Measurements from ENCODE around the gene CSTPP1. TPM values are rescaled to one million over a fixed set of nuclear protein-coding genes. Genes with fewer than 3 reads are reported as not detected.
A peak's percentile ranks its signal among the peaks of the same experiment; 100 is the strongest.

The CSTPP1 gene
- total and polyA plus RNA-seq, 4 donors, result 46.6 to 104 (median 72.3) TPM

- Histone ChIP-seq H3K27ac (ENCODE audit: low read depth, low read length) (no peak overlapping the region), H3K4me1 (ENCODE audit: control insufficient read depth, insufficient read depth, low read length) (peaks cover 23% of the 10 kb centered on the region), H3K36me3 (ENCODE audit: control insufficient read depth, insufficient read depth, low read length) (peaks cover 86% of the 10 kb centered on the region), H3K4me3 (ENCODE audit: low read depth, low read length) (no peak overlapping the region), H3K27me3 (ENCODE audit: control insufficient read depth, insufficient read depth, low read length) (no peaks in the 10 kb centered on the region), H3K9me3 (ENCODE audit: control insufficient read depth, insufficient read depth, low read length) (no peaks in the 10 kb centered on the region)
- no peak for DNase-seq (ENCODE audit: low read depth in 4 of 6, low spot score in 6 of 6)
- WGBS (ENCODE audit: insufficient coverage), result 63% methylated on average over 2 of the region's 9 CpGs
These were observed 225.3 kb downstream of the CSTPP1 start for GRCh38 chr11:47161890-47162289.

- 65% methylated on average over 5 of the region's 5 CpGs for WGBS (ENCODE audit: insufficient coverage)
- H3K4me3 ChIP-seq (ENCODE audit: low read depth, low read length), result no peak overlapping the region
- peaks cover 23% of the 10 kb centered on the region for H3K4me1 ChIP-seq (ENCODE audit: control insufficient read depth, insufficient read depth, low read length)
- H3K9me3 ChIP-seq (ENCODE audit: control insufficient read depth, insufficient read depth, low read length), result no peaks in the 10 kb centered on the region
- no peak overlapping the region for H3K27ac ChIP-seq (ENCODE audit: low read depth, low read length)
- no peak for DNase-seq (ENCODE audit: low read depth in 4 of 6, low spot score in 6 of 6)
- no peaks in the 10 kb centered on the region for H3K27me3 ChIP-seq (ENCODE audit: control insufficient read depth, insufficient read depth, low read length)
- H3K36me3 ChIP-seq (ENCODE audit: control insufficient read depth, insufficient read depth, low read length), result peaks cover 85% of the 10 kb centered on the region
These were observed 225.9 kb downstream of the CSTPP1 start for GRCh38 chr11:47162426-47162825.

- Histone ChIP-seq H3K27me3 (ENCODE audit: control insufficient read depth, insufficient read depth, low read length) (no peaks in the 10 kb centered on the region), H3K36me3 (ENCODE audit: control insufficient read depth, insufficient read depth, low read length) (peaks cover 82% of the 10 kb centered on the region), H3K4me1 (ENCODE audit: control insufficient read depth, insufficient read depth, low read length) (peaks cover 23% of the 10 kb centered on the region), H3K27ac (ENCODE audit: low read depth, low read length) (no peak overlapping the region), H3K9me3 (ENCODE audit: control insufficient read depth, insufficient read depth, low read length) (no peaks in the 10 kb centered on the region), H3K4me3 (ENCODE audit: low read depth, low read length) (no peak overlapping the region)
- peak in 2 of 6 donors; percentile 70 to 72 for DNase-seq (ENCODE audit: low read depth in 4 of 6, low spot score in 6 of 6)
- 41% methylated on average over 3 of the region's 3 CpGs for WGBS (ENCODE audit: insufficient coverage)
These were observed 226.6 kb downstream of the CSTPP1 start for GRCh38 chr11:47163193-47163592.

- no peaks in the 10 kb centered on the region for H3K27me3 ChIP-seq (ENCODE audit: control insufficient read depth, insufficient read depth, low read length)
- no peak overlapping the region for H3K27ac ChIP-seq (ENCODE audit: low read depth, low read length)
- H3K4me1 ChIP-seq (ENCODE audit: control insufficient read depth, insufficient read depth, low read length), result peaks cover 23% of the 10 kb centered on the region
- 81% methylated on average over 15 of the region's 15 CpGs for WGBS (ENCODE audit: insufficient coverage)
- no peak overlapping the region for H3K4me3 ChIP-seq (ENCODE audit: low read depth, low read length)
- DNase-seq (ENCODE audit: low read depth in 4 of 6, low spot score in 6 of 6), result no peak
- peaks cover 84% of the 10 kb centered on the region for H3K36me3 ChIP-seq (ENCODE audit: control insufficient read depth, insufficient read depth, low read length)
- no peaks in the 10 kb centered on the region for H3K9me3 ChIP-seq (ENCODE audit: control insufficient read depth, insufficient read depth, low read length)
These were observed 227.3 kb downstream of the CSTPP1 start for GRCh38 chr11:47163898-47164297.

GRCh38 chr11:47164321-47164720 lies 227.8 kb downstream of the CSTPP1 start:
- H3K4me1 ChIP-seq (ENCODE audit: control insufficient read depth, insufficient read depth, low read length), result peaks cover 23% of the 10 kb centered on the region
- no peak for DNase-seq (ENCODE audit: low read depth in 4 of 6, low spot score in 6 of 6)
- WGBS (ENCODE audit: insufficient coverage), result 56% methylated on average over 3 of the region's 4 CpGs
- H3K9me3 ChIP-seq (ENCODE audit: control insufficient read depth, insufficient read depth, low read length), result no peaks in the 10 kb centered on the region
- H3K4me3 ChIP-seq (ENCODE audit: low read depth, low read length), result no peak overlapping the region
- H3K36me3 ChIP-seq (ENCODE audit: control insufficient read depth, insufficient read depth, low read length), result peaks cover 84% of the 10 kb centered on the region
- no peak overlapping the region for H3K27ac ChIP-seq (ENCODE audit: low read depth, low read length)
- H3K27me3 ChIP-seq (ENCODE audit: control insufficient read depth, insufficient read depth, low read length), result no peaks in the 10 kb centered on the region

- Histone ChIP-seq H3K9me3 (ENCODE audit: control insufficient read depth, insufficient read depth, low read length) (no peaks in the 10 kb centered on the region), H3K36me3 (ENCODE audit: control insufficient read depth, insufficient read depth, low read length) (peaks cover 84% of the 10 kb centered on the region), H3K4me1 (ENCODE audit: control insufficient read depth, insufficient read depth, low read length) (peaks cover 23% of the 10 kb centered on the region), H3K27ac (ENCODE audit: low read depth, low read length) (no peak overlapping the region), H3K4me3 (ENCODE audit: low read depth, low read length) (no peak overlapping the region), H3K27me3 (ENCODE audit: control insufficient read depth, insufficient read depth, low read length) (no peaks in the 10 kb centered on the region)
- no peak for DNase-seq (ENCODE audit: low read depth in 4 of 6, low spot score in 6 of 6)
- 98% methylated on average over 8 of the region's 16 CpGs for WGBS (ENCODE audit: insufficient coverage)
These were observed 228.8 kb downstream of the CSTPP1 start for GRCh38 chr11:47165253-47165840.

- Histone ChIP-seq H3K9me3 (ENCODE audit: control insufficient read depth, insufficient read depth, low read length) (no peaks in the 10 kb centered on the region), H3K4me3 (ENCODE audit: low read depth, low read length) (no peak overlapping the region), H3K27me3 (ENCODE audit: control insufficient read depth, insufficient read depth, low read length) (no peaks in the 10 kb centered on the region), H3K4me1 (ENCODE audit: control insufficient read depth, insufficient read depth, low read length) (peaks cover 15% of the 10 kb centered on the region), H3K27ac (ENCODE audit: low read depth, low read length) (no peak overlapping the region), H3K36me3 (ENCODE audit: control insufficient read depth, insufficient read depth, low read length) (peaks cover 86% of the 10 kb centered on the region)
- DNase-seq (ENCODE audit: low read depth in 4 of 6, low spot score in 6 of 6), result no peak
- WGBS (ENCODE audit: insufficient coverage), result 89% methylated on average over 5 of the region's 5 CpGs
These were observed 229.8 kb downstream of the CSTPP1 start for GRCh38 chr11:47166368-47166767.

GRCh38 chr11:47171061-47171838 lies 234.7 kb downstream of the CSTPP1 start:
- WGBS (ENCODE audit: insufficient coverage), result 95% methylated on average over 14 of the region's 16 CpGs
- peaks cover 14% of the 10 kb centered on the region for H3K4me1 ChIP-seq (ENCODE audit: control insufficient read depth, insufficient read depth, low read length)
- peaks cover 80% of the 10 kb centered on the region for H3K36me3 ChIP-seq (ENCODE audit: control insufficient read depth, insufficient read depth, low read length)
- H3K4me3 ChIP-seq (ENCODE audit: low read depth, low read length), result no peak overlapping the region
- no peak for DNase-seq (ENCODE audit: low read depth in 4 of 6, low spot score in 6 of 6)
- H3K9me3 ChIP-seq (ENCODE audit: control insufficient read depth, insufficient read depth, low read length), result no peaks in the 10 kb centered on the region
- H3K27ac ChIP-seq (ENCODE audit: low read depth, low read length), result no peak overlapping the region
- H3K27me3 ChIP-seq (ENCODE audit: control insufficient read depth, insufficient read depth, low read length), result no peaks in the 10 kb centered on the region

- H3K27me3 ChIP-seq (ENCODE audit: control insufficient read depth, insufficient read depth, low read length), result no peaks in the 10 kb centered on the region
- H3K9me3 ChIP-seq (ENCODE audit: control insufficient read depth, insufficient read depth, low read length), result no peaks in the 10 kb centered on the region
- no peak for DNase-seq (ENCODE audit: low read depth in 4 of 6, low spot score in 6 of 6)
- peaks cover 77% of the 10 kb centered on the region for H3K36me3 ChIP-seq (ENCODE audit: control insufficient read depth, insufficient read depth, low read length)
- no peak overlapping the region for H3K27ac ChIP-seq (ENCODE audit: low read depth, low read length)
- peaks cover 15% of the 10 kb centered on the region for H3K4me1 ChIP-seq (ENCODE audit: control insufficient read depth, insufficient read depth, low read length)
- H3K4me3 ChIP-seq (ENCODE audit: low read depth, low read length), result no peak overlapping the region
- WGBS (ENCODE audit: insufficient coverage), result 69% methylated on average over 4 of the region's 8 CpGs
These were observed 235.3 kb downstream of the CSTPP1 start for GRCh38 chr11:47171856-47172255.
